Spleen (tissue), 11 donors: Measurements from ENCODE around the gene ITPKA. TPM values are rescaled to one million over a fixed set of nuclear protein-coding genes. Genes with fewer than 3 reads are reported as not detected.
A peak's percentile ranks its signal among the peaks of the same experiment; 100 is the strongest.

ENCODE experiments used
- DNase-seq: peaks from one replicate; pipeline ENCODE4 v3.0.0-alpha.2; 2020
- H3K27ac ChIP-seq, 8 donors: fragments of 200-600 bp; sonication (generic) in 7 of 8; 1 replicate in 4 of 8; 2 replicates in 4 of 8; pipeline versions ENCODE4 v1.5.0 to v1.8.0; 2016 to 2021; ENCODE audit warnings: inconsistent platforms in 4 of 8, mild to moderate bottlenecking in 4 of 8, moderate library complexity in 1 of 8
- H3K27me3 ChIP-seq, 7 donors: fragments of 200-600 bp; sonication (generic) in 6 of 7; replicated peaks in 1 of 7; 1 replicate in 4 of 7; 2 replicates in 3 of 7; pipeline versions ENCODE4 v1.5.0 to v1.8.0; 2016 to 2021; ENCODE audit warnings: inconsistent platforms in 3 of 7, mild to moderate bottlenecking in 1 of 7
- H3K36me3 ChIP-seq, 6 donors: fragments of 200-600 bp; sonication (generic) in 5 of 6; 1 replicate in 4 of 6; 2 replicates in 2 of 6; pipeline versions ENCODE4 v1.5.0 to v1.8.0; 2016 to 2021; ENCODE audit warnings: inconsistent platforms in 2 of 6
- H3K4me1 ChIP-seq, 6 donors: fragments of 200-600 bp; sonication (generic) in 5 of 6; 1 replicate in 3 of 6; 2 replicates in 3 of 6; pipeline versions ENCODE4 v1.5.0 to v1.8.0; 2016 to 2021; ENCODE audit warnings: inconsistent platforms in 3 of 6
- H3K4me3 ChIP-seq, 8 donors: fragments of 200-600 bp; sonication (generic) in 7 of 8; 1 replicate in 4 of 8; 2 replicates in 4 of 8; pipeline versions ENCODE4 v1.5.0 to v1.8.0; 2016 to 2021; ENCODE audit warnings: inconsistent platforms in 4 of 8, mild to moderate bottlenecking in 4 of 8, moderate library complexity in 2 of 8
- H3K9me3 ChIP-seq, 8 donors: fragments of 200-600 bp; sonication (generic) in 7 of 8; 1 replicate in 4 of 8; 2 replicates in 4 of 8; pipeline versions ENCODE4 v1.5.0 to v1.8.0; 2016 to 2021; ENCODE audit warnings: inconsistent platforms in 4 of 8
- POLR2A ChIP-seq, 3 donors: fragments of 450-650 bp; IDR thresholded peaks; one replicate each; pipeline ENCODE4 v1.5.1; 2017; ENCODE audit warnings: antibody characterized with exemption in 3 of 3, mild to moderate bottlenecking in 1 of 3
- POLR2AphosphoS5 ChIP-seq, 3 donors: sonication (generic); formaldehyde crosslinking; IDR thresholded peaks; one replicate each; pipeline ENCODE4 v1.5.1; 2017; ENCODE audit warnings: antibody characterized with exemption in 3 of 3
- WGBS, 5 donors: extraction: QIAGEN DNeasy Blood & Tissue Kit in 3 of 5; methylation state at CpG; one replicate each; pipeline versions ENCODE4 v1.1.5 to v1.1.7; 2013 to 2018; 5-methylcytosine and 5-hydroxymethylcytosine counted together
- intact Hi-C: fragments of 100-400 bp; cut with DNase I; formaldehyde crosslinking; loops from one replicate; pipeline ENCODE4 v1.15.0; 2023; ENCODE audit warnings: low total_unique reads
- polyA plus RNA-seq, 3 donors: library from polyadenylated mRNA; stranded (reverse); fragments of 200-250 nt; gene quantifications; one replicate each; pipeline ENCODE4 v1.2.1, GENCODE V29; 2013
- total RNA-seq, 7 donors: library from RNA; depleted of rRNA in 3 of 7; stranded (reverse); fragments of >200 nt in 3 of 7; fragmentation: NEBNext Ultra II Directional in 4 of 7; extraction: Animal tissue kit (Norgen Biotek cat#: 25700) in 4 of 7; gene quantifications; one replicate each; pipeline versions ENCODE4 v1.1.0 to v1.2.1, GENCODE V29; 2016 to 2021
- TF ChIP-seq, protein P1 (sequence below), 11 experiments: fragments of 200-600 bp in 7 of 11; fragments of 450-650 bp in 4 of 11; sonication (generic) in 4 of 11; IDR thresholded peaks in 8 of 11; conservative IDR thresholded peaks in 3 of 11; 1 replicate in 7 of 11; 2 replicates in 4 of 11; pipeline versions ENCODE4 v1.4.0 to v1.8.0; 2016 to 2021; ENCODE audit warnings: antibody characterized with exemption in 11 of 11, inconsistent platforms in 4 of 11, mild to moderate bottlenecking in 1 of 11
- donor health status: healthy with polysubstance abuse.
- donor health status: DM: no; HTN: no; CAD: no; lungs with moderate emphysema.
- donor health status: DM: no; HTN: no; CAD: no.
- donor health status: Bipolar disorder and iron deficiency.
- donor health status: healthy.
- donor health status: DM: no; HTN: no; CAD: no.
- donor health status: DM: yes; HTN: yes; CAD: no.

The ITPKA gene
- total and polyA plus RNA-seq, 10 donors: 0.09 to 0.51 (median 0.19) TPM; not detected in 4

GRCh38 chr15:41501931-41502794 lies 8.5 kb downstream of the ITPKA start:
- TF ChIP-seq POLR2AphosphoS5 (IDR thresholded peaks at IDR 0.05) (peak in 1 of 3 donors; percentile 8), POLR2A (IDR thresholded peaks at IDR 0.05) (no peak)
- TF ChIP-seq, protein P1, sequence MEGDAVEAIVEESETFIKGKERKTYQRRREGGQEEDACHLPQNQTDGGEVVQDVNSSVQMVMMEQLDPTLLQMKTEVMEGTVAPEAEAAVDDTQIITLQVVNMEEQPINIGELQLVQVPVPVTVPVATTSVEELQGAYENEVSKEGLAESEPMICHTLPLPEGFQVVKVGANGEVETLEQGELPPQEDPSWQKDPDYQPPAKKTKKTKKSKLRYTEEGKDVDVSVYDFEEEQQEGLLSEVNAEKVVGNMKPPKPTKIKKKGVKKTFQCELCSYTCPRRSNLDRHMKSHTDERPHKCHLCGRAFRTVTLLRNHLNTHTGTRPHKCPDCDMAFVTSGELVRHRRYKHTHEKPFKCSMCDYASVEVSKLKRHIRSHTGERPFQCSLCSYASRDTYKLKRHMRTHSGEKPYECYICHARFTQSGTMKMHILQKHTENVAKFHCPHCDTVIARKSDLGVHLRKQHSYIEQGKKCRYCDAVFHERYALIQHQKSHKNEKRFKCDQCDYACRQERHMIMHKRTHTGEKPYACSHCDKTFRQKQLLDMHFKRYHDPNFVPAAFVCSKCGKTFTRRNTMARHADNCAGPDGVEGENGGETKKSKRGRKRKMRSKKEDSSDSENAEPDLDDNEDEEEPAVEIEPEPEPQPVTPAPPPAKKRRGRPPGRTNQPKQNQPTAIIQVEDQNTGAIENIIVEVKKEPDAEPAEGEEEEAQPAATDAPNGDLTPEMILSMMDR (IDR thresholded peaks at IDR 0.05 in 8 of 11, conservative IDR thresholded peaks at IDR 0.05 in 3 of 11): no peak
- peaks cover 2 to 78% (median 38%) of the 10 kb centered on the region in 7 donors for H3K27me3 ChIP-seq
- 1 to 6% (median 3%) methylated on average over 42 to 64 of the region's 64 CpGs for WGBS, 5 donors
- H3K4me3 ChIP-seq: peak overlapping the region; percentile 16 to 66 (median 34)
- H3K27ac ChIP-seq: no peak overlapping the region
- DNase-seq: peak; percentile 86
- peaks cover 20 to 34% (median 26%) of the 10 kb centered on the region in 6 donors for H3K4me1 ChIP-seq
- no peaks in the 10 kb centered on the region for H3K36me3 ChIP-seq
- H3K9me3 ChIP-seq: no peaks in the 10 kb centered on the region
- intact Hi-C loops: no loop called here

GRCh38 chr15:41502795-41503668 lies 9.4 kb downstream of the ITPKA start:
- Histone ChIP-seq H3K4me1 (peaks cover 20 to 34% (median 26%) of the 10 kb centered on the region in 6 donors), H3K27me3 (peaks cover 2 to 69% (median 38%) of the 10 kb centered on the region in 7 donors), H3K36me3 (no peaks in the 10 kb centered on the region), H3K4me3 (peak overlapping the region in 7 of 8 donors; percentile 29 to 66 (median 36)), H3K9me3 (no peaks in the 10 kb centered on the region), H3K27ac (no peak overlapping the region)
- intact Hi-C loops: no loop called here
- DNase-seq: no peak
- 4 to 24% (median 6%) methylated on average over 23 to 54 of the region's 54 CpGs for WGBS, 5 donors
- TF ChIP-seq POLR2A (IDR thresholded peaks at IDR 0.05) (no peak), POLR2AphosphoS5 (IDR thresholded peaks at IDR 0.05) (no peak)
- TF ChIP-seq, protein P1 (IDR thresholded peaks at IDR 0.05 in 8 of 11, conservative IDR thresholded peaks at IDR 0.05 in 3 of 11): no peak

GRCh38 chr15:41503669-41504010 lies 10.0 kb downstream of the ITPKA start:
- Histone ChIP-seq H3K4me3 (no peak overlapping the region), H3K36me3 (no peaks in the 10 kb centered on the region), H3K27ac (no peak overlapping the region), H3K9me3 (no peaks in the 10 kb centered on the region), H3K27me3 (peaks cover 2 to 63% (median 38%) of the 10 kb centered on the region in 7 donors), H3K4me1 (peaks cover 20 to 34% (median 26%) of the 10 kb centered on the region in 6 donors)
- TF ChIP-seq POLR2A (IDR thresholded peaks at IDR 0.05) (no peak), POLR2AphosphoS5 (IDR thresholded peaks at IDR 0.05) (no peak)
- TF ChIP-seq, protein P1 (IDR thresholded peaks at IDR 0.05 in 8 of 11, conservative IDR thresholded peaks at IDR 0.05 in 3 of 11): no peak
- DNase-seq: no peak
- intact Hi-C loops: no loop called here
- WGBS, 5 donors: 48 to 96% (median 75%) methylated on average over 3 to 5 of the region's 5 CpGs
